Psoas muscle (tissue), 8 donors: ENCODE data around the gene FAHD2A. TPM values are rescaled to one million over a fixed set of nuclear protein-coding genes. Genes with fewer than 3 reads are reported as not detected.
"Not testable (repeated sequence)": the region's sequence is repeated elsewhere in the genome, so short reads cannot be mapped to it uniquely, and the experiment has no call there.

Source experiments
- ATAC-seq, 4 donors: fragments of 200-7000 bp; cut with Tn5 transposase; one replicate each; pipeline ENCODE4 v1.9.1; 2020; ENCODE audit warnings: moderate library complexity in 3 of 4, mild to moderate bottlenecking in 2 of 4
- DNase-seq, 2 donors: peaks; one replicate each; pipeline ENCODE4 v3.0.0-alpha.2; 2020
- H3K27ac ChIP-seq: fragments of 200-600 bp; one replicate; pipeline ENCODE4 v1.8.0; 2022
- H3K27me3 ChIP-seq, 3 donors: fragments of 200-600 bp in 1 of 3; one replicate each; pipeline versions ENCODE4 v1.6.1 to v1.8.0; 2013 to 2022; ENCODE audit warnings: low read length in 2 of 3, mild to moderate bottlenecking in 2 of 3, moderate library complexity in 1 of 3; ENCODE audit not compliant: insufficient read depth in 3 of 3
- H3K36me3 ChIP-seq, 2 donors: fragments of 200-600 bp in 1 of 2; one replicate each; pipeline versions ENCODE4 v1.6.1 to v1.8.0; 2013 to 2022; ENCODE audit warnings: low read depth in 1 of 2, mild to moderate bottlenecking in 1 of 2, moderate library complexity in 1 of 2; ENCODE audit not compliant: insufficient read depth in 1 of 2
- H3K4me1 ChIP-seq: fragments of 200-600 bp; one replicate; pipeline ENCODE4 v1.8.0; 2022
- H3K4me3 ChIP-seq: fragments of 200-600 bp; one replicate; pipeline ENCODE4 v1.8.0; 2022; ENCODE audit warnings: mild to moderate bottlenecking
- H3K9me3 ChIP-seq: fragments of 200-600 bp; one replicate; pipeline ENCODE4 v1.8.0; 2022
- WGBS, 3 donors: extraction: QIAGEN DNeasy Blood & Tissue Kit; methylation state at CpG; one replicate each; pipeline versions ENCODE4 v1.1.6 to v1.1.7; 2013; 5-methylcytosine and 5-hydroxymethylcytosine counted together
- intact Hi-C, 2 donors: fragments of 100-400 bp; cut with DNase I; formaldehyde crosslinking; loops; one replicate each; pipeline versions ENCODE4 v1.11.0 to v1.14.2; 2022
- polyA plus RNA-seq, 3 donors: library from polyadenylated mRNA; stranded (reverse); fragments of 200-250 nt; gene quantifications; one replicate each; pipeline ENCODE4 v1.2.3, GENCODE V29; 2013
- total RNA-seq, 4 donors: library from RNA; stranded (reverse); fragmentation: NEBNext Ultra II Directional in 2 of 4; extraction: Animal tissue kit (Norgen Biotek cat#: 25700) in 2 of 4; gene quantifications; one replicate each; pipeline versions ENCODE4 v1.2.1 to v1.2.4, GENCODE V29; 2021 to 2023
- TF ChIP-seq, protein P1 (sequence below): fragments of 200-600 bp; IDR thresholded peaks from one replicate; pipeline ENCODE4 v1.8.0; 2022; ENCODE audit warnings: antibody characterized with exemption
- donor health status: healthy with polysubstance abuse.
- donor health status: DM: no; HTN: no; CAD: no; lungs with moderate emphysema.
- donor health status: Bipolar disorder and iron deficiency.
- donor health status: healthy.
- donor health status: DM: yes; HTN: yes; CAD: no.
- donor health status: DM: no; HTN: no; CAD: no.
- donor health status: DM: no; HTN: no; CAD: no.
- donor health status: DM: yes; HTN: yes; CAD: no.

FAHD2A gene
- total and polyA plus RNA-seq, 7 donors, result 21.9 to 39.0 (median 28.4) TPM

DNA sequence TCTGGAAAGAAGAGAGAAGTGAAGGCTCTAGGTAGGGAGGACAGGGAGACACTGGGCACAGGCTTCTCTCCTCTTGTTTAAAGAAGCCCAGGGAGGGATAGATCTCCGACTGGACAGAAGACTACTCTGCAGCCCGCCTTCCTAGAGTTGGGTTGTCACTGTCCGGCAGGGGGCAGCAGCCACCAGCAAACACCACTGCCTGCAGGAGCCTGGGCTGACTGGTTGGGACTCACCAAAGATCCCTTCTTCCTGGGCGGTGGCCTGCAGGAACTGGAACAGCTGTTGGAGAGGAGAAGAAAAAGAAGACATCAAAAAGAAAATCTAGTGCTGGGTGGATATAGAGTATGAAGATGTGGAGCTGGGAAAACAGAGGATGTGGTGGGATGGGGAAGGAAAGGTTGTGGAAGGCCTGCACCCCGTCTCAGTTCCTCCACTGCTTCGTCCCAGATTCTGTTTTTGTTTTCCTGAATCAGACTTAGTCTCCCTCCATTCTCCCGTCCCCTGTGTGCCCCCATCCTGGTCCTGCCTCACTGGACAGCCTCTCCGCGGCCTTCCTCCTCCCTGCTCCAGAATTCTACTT, 11.6 kb downstream of the FAHD2A start:
- ATAC-seq (peak; percentile 85 to 92 (median 86)), DNase-seq (peak; percentile 83 to 86)
- H3K4me1 ChIP-seq, H3K27ac ChIP-seq, H3K27me3 ChIP-seq, H3K4me3 ChIP-seq, H3K9me3 ChIP-seq, intact Hi-C loops: not testable (repeated sequence)
- TF ChIP-seq, protein P1, sequence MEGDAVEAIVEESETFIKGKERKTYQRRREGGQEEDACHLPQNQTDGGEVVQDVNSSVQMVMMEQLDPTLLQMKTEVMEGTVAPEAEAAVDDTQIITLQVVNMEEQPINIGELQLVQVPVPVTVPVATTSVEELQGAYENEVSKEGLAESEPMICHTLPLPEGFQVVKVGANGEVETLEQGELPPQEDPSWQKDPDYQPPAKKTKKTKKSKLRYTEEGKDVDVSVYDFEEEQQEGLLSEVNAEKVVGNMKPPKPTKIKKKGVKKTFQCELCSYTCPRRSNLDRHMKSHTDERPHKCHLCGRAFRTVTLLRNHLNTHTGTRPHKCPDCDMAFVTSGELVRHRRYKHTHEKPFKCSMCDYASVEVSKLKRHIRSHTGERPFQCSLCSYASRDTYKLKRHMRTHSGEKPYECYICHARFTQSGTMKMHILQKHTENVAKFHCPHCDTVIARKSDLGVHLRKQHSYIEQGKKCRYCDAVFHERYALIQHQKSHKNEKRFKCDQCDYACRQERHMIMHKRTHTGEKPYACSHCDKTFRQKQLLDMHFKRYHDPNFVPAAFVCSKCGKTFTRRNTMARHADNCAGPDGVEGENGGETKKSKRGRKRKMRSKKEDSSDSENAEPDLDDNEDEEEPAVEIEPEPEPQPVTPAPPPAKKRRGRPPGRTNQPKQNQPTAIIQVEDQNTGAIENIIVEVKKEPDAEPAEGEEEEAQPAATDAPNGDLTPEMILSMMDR, result peak; percentile 81
- peaks cover 0 to 27% of the 10 kb centered on the region in 2 donors for H3K36me3 ChIP-seq
- WGBS, 3 donors, result 46 to 52% (median 47%) methylated on average over 6 to 8 of the region's 9 CpGs

DNA sequence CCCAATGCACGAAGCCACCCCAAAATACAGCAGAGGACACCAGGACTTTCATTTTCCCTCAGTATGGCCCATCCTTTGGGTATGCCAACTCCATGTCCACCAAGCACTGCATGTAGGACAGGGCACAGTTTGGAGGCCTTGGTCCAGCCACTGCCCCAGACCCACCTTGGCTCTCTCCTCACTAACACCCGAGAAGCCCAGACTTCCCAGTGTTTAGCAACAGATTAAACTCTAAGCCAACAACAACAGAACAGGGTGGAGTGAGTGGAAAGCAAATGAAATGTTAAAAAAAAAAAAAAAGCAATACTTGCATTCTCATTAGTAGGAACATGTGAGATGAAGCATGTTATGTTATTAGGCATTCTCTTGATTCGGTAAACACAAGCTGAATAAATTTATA, 12.6 kb downstream of the FAHD2A start:
- H3K27ac ChIP-seq, ATAC-seq, H3K27me3 ChIP-seq, H3K4me3 ChIP-seq, DNase-seq, intact Hi-C loops, H3K9me3 ChIP-seq, H3K4me1 ChIP-seq: not testable (repeated sequence)
- 83 to 85% (median 85%) methylated on average over 3 of the region's 3 CpGs for WGBS, 3 donors
- H3K36me3 ChIP-seq, result peaks cover 0 to 21% of the 10 kb centered on the region in 2 donors

DNA sequence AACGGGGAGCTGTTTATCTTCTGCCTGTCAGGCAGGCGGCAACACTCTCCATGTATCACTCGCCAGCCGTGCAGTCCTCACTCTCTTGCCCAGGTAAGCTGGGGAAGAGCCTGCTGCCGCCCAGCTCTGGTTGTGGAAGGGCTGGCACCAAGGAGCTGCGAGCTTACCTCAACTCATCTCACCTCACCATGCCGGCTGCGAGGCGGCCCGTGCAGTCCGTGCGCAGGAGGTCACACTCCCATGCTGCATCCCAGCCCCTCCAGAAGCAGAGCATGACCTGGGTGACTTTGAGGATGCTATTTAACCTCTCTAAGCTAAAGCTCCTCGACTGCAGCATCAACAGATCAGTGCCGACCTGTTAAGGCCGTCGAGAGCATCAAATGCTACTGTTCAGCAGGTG, 13.1 kb downstream of the FAHD2A start:
- WGBS, 3 donors, result 91 to 94% (median 92%) methylated on average over 14 to 16 of the region's 16 CpGs
- H3K27me3 ChIP-seq, ATAC-seq, intact Hi-C loops, H3K4me3 ChIP-seq, DNase-seq, H3K9me3 ChIP-seq, H3K27ac ChIP-seq, H3K4me1 ChIP-seq: not testable (repeated sequence)
- H3K36me3 ChIP-seq, result peaks cover 0 to 21% of the 10 kb centered on the region in 2 donors

- H3K36me3 ChIP-seq, H3K4me3 ChIP-seq, H3K9me3 ChIP-seq, DNase-seq, H3K27ac ChIP-seq, intact Hi-C loops, H3K27me3 ChIP-seq, H3K4me1 ChIP-seq, ATAC-seq: not testable (repeated sequence)
- WGBS, 3 donors, result 24 to 28% (median 26%) methylated on average over 10 to 13 of the region's 30 CpGs
Measured at GRCh38 chr2:95427196-95427867, 24.8 kb downstream of the FAHD2A start.

- H3K4me3 ChIP-seq, H3K27me3 ChIP-seq, DNase-seq, H3K36me3 ChIP-seq, ATAC-seq, H3K9me3 ChIP-seq, H3K4me1 ChIP-seq, intact Hi-C loops, H3K27ac ChIP-seq: not testable (repeated sequence)
- WGBS, 3 donors, result no CpG with 5 or more reads among the region's 8 CpGs
Measured at GRCh38 chr2:95429748-95430467, 27.4 kb downstream of the FAHD2A start.

GRCh38 chr2:95433373-95433772, 30.9 kb downstream of the FAHD2A start:
- ATAC-seq, result peak in 1 of 4 donors; percentile 54
- H3K27ac ChIP-seq, H3K4me1 ChIP-seq, H3K9me3 ChIP-seq, intact Hi-C loops, DNase-seq, H3K4me3 ChIP-seq, H3K36me3 ChIP-seq, H3K27me3 ChIP-seq: not testable (repeated sequence)
- WGBS, 3 donors, result 68 to 88% (median 85%) methylated on average over 1 of the region's 4 CpGs

- not testable (repeated sequence) for DNase-seq
- WGBS, 3 donors, result 81 to 100% (median 81%) methylated on average over 1 to 2 of the region's 2 CpGs
Measured at GRCh38 chr2:95433973-95434372, 31.5 kb downstream of the FAHD2A start.

GRCh38 chr2:95434507-95435076, 32.1 kb downstream of the FAHD2A start:
- intact Hi-C loops, H3K27me3 ChIP-seq, H3K4me3 ChIP-seq, H3K9me3 ChIP-seq, H3K4me1 ChIP-seq, H3K36me3 ChIP-seq, H3K27ac ChIP-seq: not testable (repeated sequence)
- ATAC-seq (peak; percentile 50 to 78 (median 61)), DNase-seq (peak in 1 of 2 donors; percentile 15)
- WGBS, 3 donors, result 53 to 57% (median 55%) methylated on average over 2 of the region's 3 CpGs

More at GRCh38 chr2:95433973-95434372, 31.5 kb downstream of the FAHD2A start:
- H3K36me3 ChIP-seq, H3K4me3 ChIP-seq, intact Hi-C loops, H3K27ac ChIP-seq, H3K27me3 ChIP-seq, H3K4me1 ChIP-seq, H3K9me3 ChIP-seq, ATAC-seq: not testable (repeated sequence)

- H3K27ac ChIP-seq, H3K4me3 ChIP-seq, DNase-seq, intact Hi-C loops, H3K27me3 ChIP-seq, H3K4me1 ChIP-seq, H3K36me3 ChIP-seq, H3K9me3 ChIP-seq: not testable (repeated sequence)
- ATAC-seq, result peak in 1 of 4 donors; percentile 44
- WGBS, 3 donors, result no CpG with 5 or more reads among the region's 30 CpGs
Measured at GRCh38 chr2:95435162-95435871, 32.8 kb downstream of the FAHD2A start.
